SK-MEL-5 (cell line): ENCODE results near the gene VENTX. TPM values are rescaled to one million over a fixed set of nuclear protein-coding genes. Genes with fewer than 3 reads are reported as not detected.

Source experiments
- DNase-seq: peaks from one replicate; pipeline ENCODE4 v3.0.0-alpha.2; 2016; ENCODE audit warnings: low read depth, low spot score
- in situ Hi-C: cut with HindIII; loops from 2 replicates; pipeline ENCODE4 v1.10.0; 2016; ENCODE audit warnings: low sequenced_read_pairs, high pct_unique_total_duplicates, low pct_unique_long_range_greater_than_20kb
- total RNA-seq: library from RNA; depleted of rRNA; stranded (reverse); fragments of >200 nt; shearing (Covaris generic); gene quantifications from 2 replicates; pipeline ENCODE4 v1.2.3, GENCODE V29; 2014

VENTX gene
- total RNA-seq, 1 experiment from 2014 or later: not detected

DNA sequence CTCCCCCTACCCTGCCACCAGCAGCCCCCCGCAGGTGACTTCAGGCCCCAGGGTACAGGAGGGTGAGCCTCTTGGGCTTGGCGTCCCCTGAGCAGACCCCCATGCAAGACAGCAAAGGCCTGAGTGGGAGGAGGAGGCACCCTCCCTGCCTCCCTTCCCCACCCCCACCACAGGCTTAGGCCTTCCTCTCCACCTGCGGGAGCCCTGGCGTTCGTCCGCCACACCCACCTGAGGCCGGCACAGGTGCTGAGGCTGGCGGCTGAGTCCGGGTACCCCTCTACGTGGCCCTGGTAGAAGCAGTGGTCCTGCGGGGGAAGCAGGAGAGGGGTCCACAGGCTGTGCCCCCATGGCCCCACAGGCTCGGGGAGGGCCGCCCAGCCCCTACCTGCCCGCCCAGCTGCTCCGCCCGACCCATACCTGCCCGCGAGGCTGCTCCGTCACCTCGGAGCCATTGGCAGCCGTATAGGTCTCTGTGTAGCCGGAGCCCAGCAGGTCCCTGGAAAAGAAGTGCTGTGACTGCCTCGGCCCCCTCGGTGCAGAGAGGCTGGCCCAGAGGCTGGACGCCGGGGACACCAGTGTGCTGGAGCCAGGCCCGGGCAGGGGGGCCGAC, 36.0 kb downstream of the VENTX start:
- in situ Hi-C loops: no loop called here
- DNase-seq: no peak

GRCh38 chr10:133274751-133275683, 37.4 kb downstream of the VENTX start:
- in situ Hi-C loops: no loop called here
- no peak for DNase-seq

DNA sequence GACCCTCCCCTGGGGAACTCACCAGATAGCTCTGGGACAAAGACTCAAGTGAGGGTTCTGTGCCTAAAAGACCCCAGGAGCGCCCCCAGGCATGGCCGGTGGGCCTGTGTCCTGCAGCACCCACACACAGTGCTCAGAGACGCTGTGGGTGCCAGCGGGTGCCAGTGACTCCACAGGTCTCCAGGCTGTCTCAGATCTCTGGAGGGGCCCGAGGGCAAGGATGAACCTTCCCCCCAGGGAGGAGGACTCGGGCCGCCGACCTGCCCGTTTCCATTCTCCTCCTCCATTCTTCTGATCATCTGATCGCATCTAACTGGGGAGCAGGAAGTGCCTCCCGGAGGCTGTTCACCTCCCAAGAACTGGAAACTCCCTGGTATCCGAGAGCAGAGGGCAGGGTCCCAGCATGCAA, 38.0 kb downstream of the VENTX start:
- no peak for DNase-seq
- in situ Hi-C loops: no loop called here

- in situ Hi-C loops: no loop called here
- DNase-seq: no peak
These were observed 38.4 kb downstream of the VENTX start for GRCh38 chr10:133276100-133276434.

DNA sequence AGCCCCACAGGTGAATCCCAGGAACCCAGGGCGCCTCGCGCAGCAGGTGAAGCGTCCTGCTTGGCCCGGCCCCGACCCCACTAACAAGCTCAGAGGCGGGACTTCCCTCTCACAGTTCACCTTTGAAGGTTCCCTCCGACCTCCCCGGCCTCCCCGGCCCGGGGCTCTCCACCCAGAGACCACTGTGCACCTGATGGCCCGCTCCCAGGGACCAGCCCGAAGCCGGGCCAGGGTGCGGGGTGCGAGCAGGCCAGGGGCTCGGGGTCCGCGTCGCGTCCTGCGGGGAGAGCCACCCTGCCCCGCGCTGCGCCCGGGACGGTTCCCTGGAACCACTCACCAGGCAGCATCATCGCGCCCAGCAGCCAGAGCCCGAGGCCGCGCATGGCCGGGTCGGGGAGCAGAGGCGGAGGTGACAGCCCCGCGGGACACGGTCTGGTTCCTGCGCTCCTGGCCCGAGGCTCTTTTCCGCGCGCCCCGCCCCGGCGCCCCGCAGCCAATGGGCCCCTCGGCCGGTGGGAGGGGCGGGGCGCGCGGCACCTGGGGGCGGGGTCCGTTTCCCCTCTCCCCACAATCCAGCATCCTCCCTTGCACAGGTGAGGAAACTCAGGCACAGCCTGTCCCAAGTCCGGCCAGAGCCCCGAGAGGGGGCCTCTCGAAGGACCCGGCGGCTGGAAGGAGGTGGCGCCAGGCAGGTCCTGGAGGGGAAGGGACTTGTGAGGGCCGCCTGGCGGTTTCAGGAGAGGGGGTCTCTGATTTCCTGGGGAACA, 39.0 kb downstream of the VENTX start, which contains the start of gene ADAM8:
TSS of gene ADAM8 (minus strand) at position 434 of the 767 bp plus-strand sequence. CDS start at position 383, 51 bp downstream.
- in situ Hi-C loops: no loop called here
- DNase-seq: no peak

- in situ Hi-C loops: no loop called here
These were observed 39.8 kb downstream of the VENTX start for GRCh38 chr10:133277277-133277992.

DNA sequence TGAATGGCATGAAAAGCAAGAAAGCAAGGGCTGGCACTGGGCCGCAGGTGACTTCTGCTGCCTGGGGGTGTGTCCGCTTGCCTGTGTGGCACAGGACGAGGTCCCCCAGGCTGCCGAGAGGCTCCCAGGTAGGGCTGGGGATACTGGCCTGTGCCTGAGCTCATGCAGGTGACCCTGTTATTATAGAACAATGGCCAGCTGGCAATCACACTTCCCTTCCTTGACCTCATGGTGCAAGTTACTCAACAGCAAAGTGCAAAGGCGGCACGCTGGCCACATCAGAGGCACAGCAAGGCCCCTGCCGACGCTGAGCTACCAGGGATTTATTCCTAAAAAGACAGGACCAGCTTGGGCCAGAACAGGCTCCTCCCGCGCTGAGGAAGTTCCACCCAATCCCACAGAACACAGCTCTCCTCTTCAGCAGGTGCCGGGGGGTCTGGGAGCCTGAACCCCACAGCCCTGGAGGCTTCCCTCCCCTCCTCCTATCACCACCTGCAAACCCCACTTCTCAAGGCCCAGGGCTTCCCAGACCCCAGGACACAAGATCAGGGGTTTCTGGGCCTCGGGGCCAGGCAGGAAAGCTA, 40.4 kb downstream of the VENTX start:
- DNase-seq: no peak

More at GRCh38 chr10:133277277-133277992, 39.8 kb downstream of the VENTX start:
- no peak for DNase-seq

DNA sequence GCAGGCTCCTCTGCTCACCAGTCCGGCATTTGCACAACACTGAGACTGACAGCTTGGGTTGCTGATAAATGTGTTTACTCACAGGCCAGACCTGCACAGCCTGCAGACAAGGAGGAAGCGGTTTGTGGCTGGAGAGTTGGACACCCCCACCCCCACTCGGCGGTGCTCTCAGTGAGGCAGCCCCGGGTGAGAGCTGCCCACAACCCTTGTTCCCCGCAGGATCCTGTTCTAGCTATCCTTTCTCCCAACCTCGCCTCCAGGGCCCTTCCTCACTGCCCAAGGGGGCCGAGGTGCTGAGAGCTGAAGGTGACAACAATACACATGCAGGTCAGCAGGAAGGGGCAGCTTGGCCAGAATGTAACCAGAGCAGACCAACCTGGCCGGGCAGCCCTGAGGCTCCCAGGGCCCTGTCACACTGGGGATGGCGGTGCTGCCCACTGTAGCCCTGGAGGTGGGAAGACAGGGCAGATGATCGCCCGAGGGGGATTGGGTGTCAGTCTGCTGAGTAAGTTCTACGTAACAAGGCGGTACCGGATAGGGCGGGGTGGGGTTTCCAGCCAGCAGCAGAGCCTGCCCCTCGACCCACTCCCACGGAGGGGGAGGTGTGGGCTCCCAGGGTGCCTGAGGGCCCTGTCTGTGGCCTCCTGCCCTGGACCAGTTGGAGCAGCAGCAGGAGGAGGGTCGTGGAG, 41.1 kb downstream of the VENTX start:
- no peak for DNase-seq
- in situ Hi-C loops: no loop called here

More for the DNA sequence above, 40.4 kb downstream of the VENTX start:
- in situ Hi-C loops: no loop called here

DNA sequence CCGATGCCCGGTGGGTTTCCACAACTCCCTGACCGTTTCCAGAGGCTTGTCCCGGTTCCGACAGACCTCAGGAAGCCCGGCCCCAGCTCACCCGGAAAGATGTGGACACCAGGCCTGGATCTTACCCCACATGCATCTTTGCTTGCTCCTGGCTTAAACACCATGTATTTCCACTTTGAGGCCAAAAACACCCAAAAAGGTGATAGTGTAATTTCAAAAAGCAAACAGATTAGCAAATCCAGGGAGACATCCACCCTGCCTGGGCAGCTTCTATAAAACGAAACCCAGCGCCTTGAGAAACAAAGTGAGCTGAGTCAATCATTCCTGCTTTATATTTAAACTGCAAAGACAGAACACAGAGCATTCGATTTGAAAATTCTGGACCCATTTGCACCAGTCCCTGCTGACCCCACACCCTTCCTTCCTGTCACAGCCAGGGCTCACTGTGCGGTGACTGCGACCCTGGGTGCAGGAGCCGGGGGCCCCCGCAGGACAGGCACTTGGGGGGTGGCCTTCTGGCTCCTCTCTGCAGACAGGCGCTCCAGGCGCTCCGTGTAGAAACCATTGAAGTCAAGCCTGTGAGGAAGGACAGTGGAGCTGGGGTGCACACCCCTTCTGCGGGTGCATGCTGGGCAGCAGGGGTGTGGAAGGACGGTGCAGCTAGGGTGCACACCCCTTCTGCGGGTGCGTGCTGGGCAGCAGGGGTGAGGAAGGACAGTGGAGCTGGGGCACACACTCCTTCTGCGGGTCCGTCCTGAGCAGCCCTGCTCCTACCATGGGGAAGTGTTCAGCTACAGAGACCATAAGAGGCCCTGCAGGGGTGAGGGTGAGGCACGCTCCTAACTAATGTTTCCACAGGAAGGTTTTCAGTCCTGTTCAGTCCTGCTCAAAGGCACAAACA, 41.9 kb downstream of the VENTX start:
- DNase-seq: no peak
- in situ Hi-C loops: no loop called here

DNA sequence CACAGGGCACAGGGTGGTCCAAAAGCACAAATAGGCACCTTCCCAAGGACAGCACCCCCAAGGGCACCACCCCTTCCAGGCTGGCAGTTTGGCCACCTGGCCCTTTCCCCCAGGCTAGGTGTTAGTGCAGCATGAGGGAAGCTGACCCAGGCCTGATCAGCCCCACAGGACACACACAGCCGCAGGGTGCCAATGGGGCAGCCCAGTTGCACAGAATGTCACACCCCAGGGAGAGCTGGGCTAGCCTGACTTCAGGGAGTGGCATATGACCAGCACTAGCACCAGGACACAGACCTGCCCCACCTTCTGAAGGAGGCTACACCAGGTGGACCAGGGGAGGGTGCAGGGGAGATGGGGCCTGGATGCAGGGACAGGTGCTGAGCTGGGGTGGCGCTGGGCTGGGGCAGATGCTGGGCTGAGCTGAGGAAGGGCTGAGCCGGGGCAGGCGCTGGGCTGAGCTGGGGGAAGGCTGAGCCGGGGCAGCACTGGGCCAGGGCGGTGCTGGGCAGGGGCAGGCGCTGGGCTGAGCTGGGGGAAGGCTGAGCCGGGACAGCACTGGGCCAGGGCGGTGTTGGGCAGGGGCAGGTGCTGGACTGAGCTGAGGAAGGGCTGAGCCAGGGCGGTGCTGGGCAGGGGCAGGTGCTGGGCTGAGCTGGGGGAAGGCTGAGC, 42.9 kb downstream of the VENTX start:
- no peak for DNase-seq
- in situ Hi-C loops: no loop called here

DNA sequence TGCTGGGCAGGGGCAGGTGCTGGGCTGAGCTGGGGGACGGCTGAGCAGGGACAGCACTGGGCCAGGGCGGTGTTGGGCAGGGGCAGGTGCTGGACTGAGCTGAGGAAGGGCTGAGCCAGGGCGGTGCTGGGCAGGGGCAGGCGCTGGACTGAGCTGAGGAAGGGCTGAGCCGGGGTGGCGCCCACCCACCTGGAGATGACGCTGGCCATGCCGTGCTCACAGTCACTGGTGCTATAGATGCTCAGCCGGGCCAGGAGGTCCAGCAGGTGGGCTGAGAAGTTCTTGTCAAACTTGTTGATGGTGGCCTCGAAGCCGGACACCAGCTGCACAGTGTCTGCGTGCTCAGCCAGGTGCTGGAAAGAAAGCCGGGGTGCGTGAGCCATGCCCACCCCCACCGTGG, 43.4 kb downstream of the VENTX start:
- DNase-seq: no peak
- in situ Hi-C loops: no loop called here

GRCh38 chr10:133281628-133282372, 44.1 kb downstream of the VENTX start:
- DNase-seq: no peak
- in situ Hi-C loops: no loop called here

DNA sequence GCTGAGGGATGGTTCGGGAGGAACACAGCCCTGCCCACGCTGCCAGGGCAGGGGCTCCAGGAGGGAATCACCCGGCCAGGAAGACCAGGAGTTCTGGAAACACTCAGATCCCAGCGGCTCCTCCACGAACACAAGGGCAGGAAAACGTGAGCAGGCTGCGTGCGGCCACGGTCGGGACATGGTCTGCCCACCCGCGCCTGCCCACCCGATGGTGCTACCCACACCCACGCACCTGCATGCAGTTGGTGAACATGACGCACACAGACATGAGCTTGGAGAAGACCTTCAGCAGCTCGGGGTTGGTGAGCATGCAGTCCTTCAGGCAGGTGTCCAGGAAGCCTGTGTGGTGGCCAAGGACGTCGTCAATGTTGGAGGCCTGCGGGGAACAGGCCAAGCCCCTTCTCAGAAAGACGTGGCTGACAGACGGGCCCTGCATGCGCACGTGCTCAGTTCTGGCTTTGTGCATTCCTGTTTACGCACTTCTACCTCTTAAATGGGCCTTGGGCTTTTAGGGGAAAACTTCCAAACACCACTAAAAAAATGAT, 45.3 kb downstream of the VENTX start:
- in situ Hi-C loops: no loop called here
- DNase-seq: no peak

- in situ Hi-C loops: no loop called here
- no peak for DNase-seq
These were observed 46.3 kb downstream of the VENTX start for GRCh38 chr10:133283931-133284330.

DNA sequence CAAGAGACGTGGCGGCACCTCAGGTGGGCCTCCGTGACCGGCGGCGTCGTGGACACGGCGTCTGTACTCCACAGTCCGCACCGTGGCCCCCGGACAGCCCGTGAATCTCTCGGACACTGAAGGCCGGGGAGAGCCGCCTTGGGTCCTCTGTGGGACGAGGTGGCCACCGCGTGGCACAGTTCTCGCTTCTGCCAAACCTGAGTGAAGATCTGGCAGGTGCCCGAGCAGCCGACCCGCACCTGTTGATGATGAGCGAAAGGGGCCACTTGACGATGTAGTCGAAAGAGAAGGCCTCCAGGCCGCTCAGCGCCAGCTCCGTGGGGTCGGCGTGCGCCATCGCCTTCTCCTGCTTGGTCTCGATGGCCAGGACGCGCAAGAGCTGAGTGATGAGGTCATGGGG, 47.6 kb downstream of the VENTX start:
- in situ Hi-C loops: no loop called here
- DNase-seq: no peak
